Stimulated activated CD4-positive, alpha-beta T cell treated with anti-CD3 and anti-CD28 coated beads, Interleukin-15, amount 100 ng/mL, for 24 hours (primary cell): ENCODE measurements around the gene TMEM37.

Experiments
- DNase-seq: peaks from one replicate; pipeline ENCODE4 v3.0.0-alpha.2; 2020

Gene TMEM37

DNA sequence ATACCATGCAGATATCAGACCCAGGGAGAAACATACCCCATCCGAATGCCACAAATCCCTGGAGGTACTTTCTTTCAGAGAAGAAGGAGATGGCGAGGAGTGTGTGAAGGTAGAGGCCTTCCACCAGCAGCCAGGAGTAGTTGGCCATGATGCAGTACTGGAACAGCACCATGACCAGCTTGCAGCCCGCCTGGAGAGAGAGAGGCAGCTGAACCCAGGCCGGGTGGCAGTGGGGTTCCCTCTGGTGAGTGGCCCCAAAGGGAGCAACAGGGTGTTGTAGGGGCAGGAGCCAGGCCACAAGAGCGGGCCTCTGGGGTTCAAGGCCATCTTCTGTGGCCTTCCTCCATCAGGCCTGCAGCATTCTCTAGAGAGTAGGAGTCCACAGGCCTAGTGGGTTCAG lies 30.2 kb downstream of the TMEM37 start:
- no peak for DNase-seq

DNA sequence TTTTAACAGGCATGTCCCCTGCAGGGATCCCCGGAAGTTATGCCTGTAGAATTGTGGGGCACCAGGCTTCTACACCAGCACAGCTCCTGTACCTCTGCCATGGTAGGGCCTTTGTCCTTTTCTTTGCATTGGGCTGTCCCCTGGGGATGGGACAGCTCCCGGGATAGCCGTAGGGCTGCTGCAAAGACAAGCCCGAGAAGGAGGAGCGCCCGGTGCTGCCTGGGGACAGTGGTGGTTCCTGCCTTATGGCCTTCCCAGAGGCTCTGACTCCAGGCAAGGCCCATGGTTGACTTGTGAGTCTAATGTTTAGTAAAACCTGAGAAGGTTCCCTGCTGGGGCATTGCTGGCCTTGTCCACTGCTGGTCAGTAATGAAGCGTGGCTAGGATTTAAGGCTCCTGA lies 30.9 kb downstream of the TMEM37 start:
- DNase-seq, result no peak

DNA sequence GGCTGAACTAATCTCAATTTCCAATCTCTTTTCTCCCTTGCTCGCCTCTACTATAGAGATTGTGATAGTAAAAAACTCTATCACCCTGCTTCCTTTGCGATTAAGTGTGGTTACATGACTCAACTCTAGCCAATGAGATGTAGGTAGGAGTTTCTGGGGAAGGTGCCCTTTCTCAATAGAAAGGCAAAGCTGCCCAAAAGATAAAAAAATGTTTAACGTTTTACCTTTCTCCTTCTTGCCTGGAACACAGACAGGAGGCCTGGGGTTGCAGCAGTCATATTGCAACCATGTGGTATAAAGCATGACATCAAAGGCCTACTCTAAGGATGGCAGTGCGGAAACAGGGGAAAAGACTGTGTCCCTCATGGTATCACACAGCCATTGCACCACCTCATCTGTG lies 31.5 kb downstream of the TMEM37 start:
- no peak for DNase-seq

DNA sequence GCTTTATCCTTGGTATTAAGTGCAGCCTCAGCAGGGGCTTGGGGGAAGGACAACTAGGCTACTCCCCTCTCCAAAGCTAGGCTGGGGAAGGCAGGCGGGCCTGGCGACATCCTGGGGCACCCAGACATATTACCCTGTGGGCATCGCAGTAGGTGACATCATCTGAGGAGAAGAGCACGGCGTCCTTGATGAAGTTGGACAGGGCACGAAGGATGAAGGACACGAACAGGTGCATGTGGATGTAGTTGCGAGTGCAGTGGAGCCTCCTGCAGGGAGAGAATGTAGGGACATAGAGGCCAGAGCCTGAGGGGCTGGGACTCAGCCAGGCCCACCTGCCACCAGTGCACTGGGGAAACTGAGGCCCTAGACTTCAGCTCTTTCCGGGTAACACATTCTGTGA lies 32.3 kb downstream of the TMEM37 start:
- DNase-seq, result no peak

- DNase-seq, result no peak
Measured at GRCh38 chr2:119464981-119465380, 33.3 kb downstream of the TMEM37 start.

DNA sequence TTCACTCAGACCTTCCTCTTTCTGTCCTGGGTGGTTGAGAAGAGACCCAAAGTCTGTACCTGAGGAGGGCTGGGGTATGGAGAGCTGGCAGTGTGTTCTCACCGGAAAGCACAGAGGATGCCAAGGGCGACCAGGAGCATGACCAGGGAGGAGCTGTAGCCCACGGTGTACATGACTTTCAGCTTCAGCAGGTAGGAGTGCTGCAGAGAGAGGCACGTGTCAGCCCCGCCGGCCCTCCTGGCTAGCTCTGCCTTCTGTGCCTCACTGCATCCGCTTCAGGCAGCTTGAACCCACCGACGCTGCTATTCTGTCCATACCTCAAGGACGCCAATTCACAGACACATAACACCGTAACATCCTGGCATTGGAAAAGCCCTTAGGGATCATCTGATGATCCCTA lies 34.0 kb downstream of the TMEM37 start:
- DNase-seq, result no peak

GRCh38 chr2:119466373-119466772 lies 34.7 kb downstream of the TMEM37 start:
- DNase-seq, result no peak

DNA sequence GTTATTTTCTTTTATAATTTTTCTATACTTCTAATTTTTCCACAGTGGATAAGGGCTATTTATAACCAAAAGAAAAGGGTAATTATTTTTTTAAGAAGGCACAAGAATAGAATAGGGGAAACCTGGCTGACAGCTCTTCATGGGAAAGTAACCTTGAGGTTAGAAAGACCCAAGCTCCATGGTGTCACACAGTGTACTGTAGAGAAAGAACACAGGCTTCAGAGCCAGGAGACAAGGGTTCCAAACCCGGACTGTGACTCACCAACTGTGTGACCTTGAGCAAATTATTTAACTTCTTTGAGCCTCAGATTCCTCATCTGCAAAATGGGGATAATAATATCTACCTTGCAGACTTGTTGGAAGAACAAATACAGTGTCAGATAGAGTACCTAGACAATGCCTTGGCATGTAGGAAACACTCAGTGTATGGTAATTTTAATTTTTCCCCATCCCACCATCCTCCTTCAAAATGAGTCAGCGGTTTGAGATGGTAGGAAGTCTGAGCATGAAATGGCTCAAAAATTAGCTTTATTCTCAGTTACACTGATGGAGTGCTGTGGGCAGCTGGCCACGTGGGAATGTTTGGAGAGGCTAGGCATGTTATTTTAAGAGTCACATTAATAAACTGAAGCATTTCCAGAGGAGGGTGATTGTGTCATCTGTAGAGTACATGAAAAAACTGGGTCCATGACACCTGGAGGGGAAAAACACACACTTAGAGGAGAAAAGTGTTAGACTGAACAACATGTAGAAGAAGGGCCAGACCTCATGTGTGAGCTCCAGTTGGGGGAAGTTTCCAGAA lies 36.7 kb downstream of the TMEM37 start:
- DNase-seq, result no peak

- no peak for DNase-seq
Measured at GRCh38 chr2:119469131-119469530, 37.5 kb downstream of the TMEM37 start.

DNA sequence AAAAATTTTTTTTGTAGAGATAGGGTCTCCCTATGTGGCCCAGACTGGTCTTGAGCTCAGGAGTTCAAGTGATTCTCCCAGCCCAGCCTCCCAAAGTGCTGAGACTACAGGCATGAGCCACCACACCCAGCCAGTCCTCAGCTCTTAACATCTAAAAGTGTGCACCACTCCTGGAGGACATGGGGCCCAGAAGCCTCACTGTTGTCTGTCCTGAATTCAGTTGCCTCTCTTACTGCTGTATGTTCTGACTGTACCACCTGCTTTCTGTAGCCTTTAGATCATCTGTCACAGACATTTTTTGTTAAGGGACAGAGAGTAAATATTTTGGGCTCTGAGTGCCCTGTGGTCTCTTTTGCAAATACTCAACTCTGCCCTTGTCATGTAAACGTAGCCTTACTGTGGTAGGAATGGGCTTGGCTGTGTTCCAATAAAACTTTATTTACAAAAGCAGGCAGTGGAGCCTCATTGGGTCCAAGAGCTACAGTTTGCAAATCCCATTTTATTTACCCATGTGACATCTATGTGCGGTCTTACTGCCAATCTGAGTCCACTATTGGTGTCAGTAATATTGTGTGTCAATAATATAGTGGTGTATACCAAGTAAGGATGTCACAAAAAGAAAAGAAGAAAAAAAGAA lies 38.1 kb downstream of the TMEM37 start:
- DNase-seq, result no peak

GRCh38 chr2:119472749-119473148 lies 41.1 kb downstream of the TMEM37 start:
- no peak for DNase-seq

- DNase-seq, result no peak
Measured at GRCh38 chr2:119473621-119474370, 42.1 kb downstream of the TMEM37 start.

DNA sequence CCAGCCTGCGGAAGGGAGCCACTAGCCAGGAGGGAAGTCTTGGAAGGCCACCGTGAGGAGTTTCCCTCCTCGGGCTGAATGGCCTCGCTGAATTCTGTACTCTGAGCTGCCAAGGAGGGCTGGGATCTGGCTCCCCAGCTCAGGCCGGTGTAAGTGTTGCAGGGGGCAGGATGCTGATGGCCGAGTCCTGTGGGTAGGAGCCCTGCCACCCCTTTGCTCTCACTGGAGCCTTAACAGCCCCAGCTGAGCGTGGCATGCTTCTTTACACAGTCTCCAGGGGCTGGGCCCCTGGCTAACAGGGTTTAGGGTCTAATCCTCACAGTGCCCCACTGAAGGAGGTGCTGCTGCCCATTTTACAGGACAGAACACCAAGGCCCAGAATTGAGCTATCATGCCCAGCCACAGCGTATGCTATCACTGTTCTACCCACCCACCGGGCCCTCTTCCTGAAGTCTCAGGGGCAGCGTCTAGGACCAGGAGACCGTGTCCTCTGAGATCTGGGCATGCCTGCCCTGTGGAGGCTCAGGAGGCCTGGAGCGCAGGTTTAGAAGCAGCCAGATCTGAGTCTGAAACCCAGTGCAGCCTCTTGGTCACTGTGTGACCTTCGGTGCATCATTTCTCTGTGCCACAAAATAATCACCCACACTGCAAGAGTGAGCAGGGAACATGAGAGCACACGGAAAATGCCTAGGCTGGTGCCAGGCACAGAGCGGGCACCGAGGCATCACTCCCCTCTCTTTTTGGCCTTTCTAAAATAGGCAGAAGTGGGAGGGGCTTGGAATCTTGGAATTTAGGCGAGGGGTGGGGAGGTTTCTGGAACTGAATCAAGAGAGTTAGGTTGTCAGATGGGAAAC lies 42.9 kb downstream of the TMEM37 start:
- no peak for DNase-seq

DNA sequence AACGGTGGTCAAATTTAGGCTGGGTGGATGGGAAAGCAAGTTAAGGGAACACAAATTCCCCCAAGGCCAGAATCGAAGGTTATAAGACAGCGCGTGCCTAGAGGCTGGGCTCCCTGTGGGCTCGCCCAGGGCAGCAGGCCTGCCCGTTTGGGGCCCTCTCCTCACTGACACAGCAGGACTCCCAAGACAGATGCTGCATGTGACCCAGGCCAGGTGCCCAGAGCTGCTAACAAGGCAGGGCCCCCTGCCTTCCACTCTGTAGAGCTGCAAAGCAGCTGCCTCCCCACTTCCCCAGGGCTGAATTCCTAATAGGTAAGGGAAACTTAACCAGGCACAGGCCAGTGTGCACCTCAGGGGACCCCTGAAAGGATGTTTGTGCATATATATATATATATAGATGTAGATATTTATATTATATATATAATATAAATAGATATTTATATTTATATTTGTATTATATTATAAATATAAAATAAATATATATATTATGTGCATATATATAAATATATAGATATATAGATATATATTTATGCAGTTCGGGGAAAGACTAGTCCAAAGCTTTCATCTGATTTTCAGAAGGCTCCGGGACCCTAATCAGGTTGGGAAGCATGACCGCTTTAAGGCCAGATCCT lies 43.7 kb downstream of the TMEM37 start:
- no peak for DNase-seq

- no peak for DNase-seq
Measured at GRCh38 chr2:119475857-119476244, 44.2 kb downstream of the TMEM37 start.

GRCh38 chr2:119476301-119477112 lies 44.9 kb downstream of the TMEM37 start:
- DNase-seq, result peak; percentile 39

DNA sequence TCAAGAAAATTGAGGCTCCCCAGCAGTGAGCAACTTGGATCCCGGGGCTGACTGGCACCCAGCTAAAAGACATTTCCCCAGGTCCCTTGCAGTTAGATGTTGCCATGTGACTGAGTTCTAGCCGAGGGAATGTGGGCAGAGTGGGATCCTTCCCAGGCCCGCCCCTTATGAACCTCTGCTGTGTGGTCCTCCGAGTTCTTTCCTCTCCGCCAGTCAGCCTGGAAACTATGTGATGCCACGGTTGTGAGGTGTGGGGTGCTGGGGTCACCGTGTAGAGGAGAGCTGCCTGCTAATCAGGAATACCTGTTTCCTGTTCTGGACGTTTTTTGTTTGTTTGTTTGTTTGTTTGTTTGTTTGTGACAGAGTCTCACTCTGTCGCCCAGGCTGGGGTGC lies 45.5 kb downstream of the TMEM37 start:
- no peak for DNase-seq

DNA sequence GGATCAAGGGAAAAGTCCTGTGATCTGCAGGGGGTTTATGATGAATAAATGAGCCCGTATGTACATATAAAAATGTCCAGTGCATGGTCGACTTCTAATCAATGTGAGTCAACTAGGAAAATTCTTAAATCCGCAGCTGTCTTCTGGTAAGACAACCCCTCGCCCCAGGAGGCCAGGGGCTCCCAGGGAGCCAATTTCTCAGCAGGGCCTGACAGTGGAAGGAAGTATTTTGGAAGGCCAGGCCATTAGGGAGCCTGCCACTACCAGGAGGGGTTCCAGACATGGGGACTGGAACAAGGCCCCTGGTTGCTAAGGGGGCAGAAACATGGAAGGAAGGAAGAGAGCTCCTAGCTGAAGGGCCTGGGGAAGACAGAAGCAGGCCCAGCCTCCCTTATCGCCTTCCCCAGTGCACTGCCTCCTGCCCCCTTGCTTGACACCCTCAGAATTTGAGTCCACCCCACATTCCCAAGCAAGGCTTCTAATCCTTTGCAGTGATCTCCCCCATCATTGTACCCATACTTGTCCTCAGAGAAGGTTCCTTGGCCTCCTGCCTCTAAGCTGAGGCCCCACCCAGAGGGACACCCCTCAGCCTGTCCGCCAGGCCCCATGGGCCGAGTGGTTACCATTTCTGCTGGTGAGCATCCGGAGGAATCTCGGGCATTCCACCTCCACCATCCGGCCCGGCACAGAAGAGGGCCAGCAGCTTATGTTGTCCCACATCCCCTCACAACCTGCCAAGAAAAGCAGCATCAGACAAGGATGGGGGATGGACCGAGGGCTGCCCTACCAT lies 46.7 kb downstream of the TMEM37 start:
- DNase-seq, result no peak

- DNase-seq, result no peak
Measured at GRCh38 chr2:119478978-119479295, 47.3 kb downstream of the TMEM37 start.

DNA sequence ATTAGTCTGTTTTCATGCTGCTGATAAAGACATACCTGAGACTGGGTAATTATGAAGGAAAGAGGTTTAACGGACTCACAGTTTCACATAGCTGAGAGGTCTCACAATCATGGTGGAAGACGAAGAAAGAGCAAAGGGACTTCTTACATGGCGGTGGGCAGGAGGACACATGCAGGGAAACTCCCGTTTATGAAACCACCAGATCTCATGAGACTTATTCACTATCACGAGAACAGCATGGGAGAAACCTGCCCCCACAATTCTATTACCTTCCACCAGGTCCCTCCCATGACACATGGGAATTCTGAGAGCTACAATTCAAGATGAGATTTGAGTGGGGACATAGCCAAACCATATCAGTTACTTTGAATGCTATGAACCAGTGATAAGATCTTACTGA lies 48.5 kb downstream of the TMEM37 start:
- no peak for DNase-seq

DNA sequence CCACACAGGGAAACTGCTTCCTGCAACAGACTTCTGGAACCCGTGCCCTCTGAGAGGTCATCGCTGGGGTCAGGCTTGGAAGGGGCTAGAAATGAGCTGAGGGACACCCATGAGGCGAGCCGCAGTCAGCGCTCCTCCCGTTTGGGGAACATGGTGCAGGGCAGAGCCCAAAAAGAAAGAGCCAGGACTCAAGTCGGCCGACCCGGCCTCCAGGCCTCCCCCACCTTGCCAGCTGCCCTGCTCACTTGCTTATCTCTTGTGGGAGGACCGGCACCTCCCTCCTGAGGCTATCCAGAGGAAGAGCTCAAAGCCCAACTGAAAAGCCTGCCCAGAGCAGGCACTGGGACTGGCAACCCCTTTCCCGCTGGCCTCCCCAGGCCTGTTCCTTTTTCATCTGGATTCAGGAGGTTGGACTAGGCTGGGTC lies 49.1 kb downstream of the TMEM37 start:
- DNase-seq, result no peak
